Measurements from ENCODE around the gene FRMD3.

FRMD3 gene

DNA sequence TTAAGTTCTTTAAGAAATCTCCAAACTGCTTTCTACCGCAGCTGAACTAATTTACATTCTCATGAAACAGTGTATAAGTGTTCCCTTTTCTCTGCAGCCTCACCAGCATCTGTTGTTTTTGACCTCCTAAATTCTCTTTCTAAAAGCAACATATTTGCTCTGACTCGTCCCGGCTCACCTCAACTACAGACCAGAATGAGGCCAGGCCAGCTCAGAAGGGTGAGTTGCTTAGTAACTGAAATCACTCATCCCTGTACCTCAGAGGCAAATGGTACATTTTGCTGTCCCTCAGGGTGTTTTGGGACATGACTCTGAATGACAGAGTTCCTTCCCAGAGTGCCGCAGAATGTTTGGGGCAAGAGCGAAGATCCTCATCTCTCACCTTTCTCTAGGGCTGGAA lies 127.5 kb downstream of the FRMD3 start:
- no peak overlapping the region for H3K27ac ChIP-seq (ENCODE audit: insufficient read depth, low read depth, low read length, poor library complexity, severe bottlenecking)
- no peaks in the 10 kb centered on the region for H3K9me3 ChIP-seq (ENCODE audit: control insufficient read depth, low read length)
- H3K4me1 ChIP-seq (ENCODE audit: control insufficient read depth, insufficient read depth, low read length), result no peaks in the 10 kb centered on the region
- WGBS, 2 experiments, result 94% methylated on average over 5 of the region's 5 CpGs
- H3K36me3 ChIP-seq (ENCODE audit: control insufficient read depth, insufficient read depth, low read length), result no peaks in the 10 kb centered on the region
- no peaks in the 10 kb centered on the region for H3K27me3 ChIP-seq (ENCODE audit: control insufficient read depth, insufficient read depth, low read length, poor library complexity, severe bottlenecking)
- no peak overlapping the region for H3K4me3 ChIP-seq (ENCODE audit: insufficient read depth, low read depth, low read length)

DNA sequence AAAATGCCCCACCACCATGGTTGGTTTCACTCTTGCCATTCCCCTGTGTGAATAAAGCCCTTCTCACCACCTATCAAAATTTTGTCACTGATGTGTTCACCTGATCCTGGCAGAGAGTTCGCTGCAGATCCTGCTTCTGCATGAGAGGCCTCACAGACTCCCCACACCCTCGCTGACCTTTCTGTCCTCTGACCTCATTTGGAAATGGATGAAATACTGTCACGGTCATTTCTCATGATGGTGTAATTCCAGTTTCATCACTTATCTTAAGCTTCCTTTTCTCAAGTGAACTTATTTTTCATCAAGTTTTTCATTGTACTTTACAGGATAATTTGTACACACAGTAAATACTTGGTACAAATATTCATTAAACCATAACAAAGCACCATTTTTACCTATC lies 131.3 kb downstream of the FRMD3 start:
- no peaks in the 10 kb centered on the region for H3K27me3 ChIP-seq (ENCODE audit: control insufficient read depth, insufficient read depth, low read length, poor library complexity, severe bottlenecking)
- H3K4me3 ChIP-seq (ENCODE audit: insufficient read depth, low read depth, low read length), result no peak overlapping the region
- H3K36me3 ChIP-seq (ENCODE audit: control insufficient read depth, insufficient read depth, low read length), result no peaks in the 10 kb centered on the region
- H3K4me1 ChIP-seq (ENCODE audit: control insufficient read depth, insufficient read depth, low read length), result peaks cover 5% of the 10 kb centered on the region
- H3K27ac ChIP-seq (ENCODE audit: insufficient read depth, low read depth, low read length, poor library complexity, severe bottlenecking), result no peak overlapping the region
- WGBS, 2 experiments, result 90 to 92% methylated on average over 3 of the region's 3 CpGs
- H3K9me3 ChIP-seq (ENCODE audit: control insufficient read depth, low read length), result no peaks in the 10 kb centered on the region

DNA sequence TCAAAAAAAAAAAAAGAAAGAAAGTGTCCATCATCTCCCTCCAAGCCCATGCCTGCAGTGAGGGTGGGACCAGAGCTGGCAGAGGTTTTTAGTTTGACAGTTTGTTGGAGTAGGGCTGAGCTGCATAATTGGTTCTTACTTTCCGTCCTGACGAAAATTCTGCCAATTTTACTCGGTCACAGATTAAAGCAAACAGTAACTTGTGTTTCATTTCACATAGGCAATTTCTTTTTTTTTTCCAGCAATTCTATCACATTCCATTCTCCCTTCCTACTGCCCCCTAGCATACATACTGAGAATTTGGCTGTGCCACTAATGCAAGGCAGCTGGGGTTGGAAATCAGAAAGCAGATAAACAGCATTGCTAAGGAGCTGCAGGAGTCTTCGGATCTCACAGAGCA lies 132.4 kb downstream of the FRMD3 start:
- Histone ChIP-seq H3K36me3 (ENCODE audit: control insufficient read depth, insufficient read depth, low read length) (no peaks in the 10 kb centered on the region), H3K27ac (ENCODE audit: insufficient read depth, low read depth, low read length, poor library complexity, severe bottlenecking) (no peak overlapping the region), H3K27me3 (ENCODE audit: control insufficient read depth, insufficient read depth, low read length, poor library complexity, severe bottlenecking) (no peaks in the 10 kb centered on the region), H3K4me1 (ENCODE audit: control insufficient read depth, insufficient read depth, low read length) (peaks cover 5% of the 10 kb centered on the region), H3K4me3 (ENCODE audit: insufficient read depth, low read depth, low read length) (no peak overlapping the region), H3K9me3 (ENCODE audit: control insufficient read depth, low read length) (no peaks in the 10 kb centered on the region)
- WGBS, 2 experiments, result 90% methylated on average over 4 of the region's 4 CpGs

DNA sequence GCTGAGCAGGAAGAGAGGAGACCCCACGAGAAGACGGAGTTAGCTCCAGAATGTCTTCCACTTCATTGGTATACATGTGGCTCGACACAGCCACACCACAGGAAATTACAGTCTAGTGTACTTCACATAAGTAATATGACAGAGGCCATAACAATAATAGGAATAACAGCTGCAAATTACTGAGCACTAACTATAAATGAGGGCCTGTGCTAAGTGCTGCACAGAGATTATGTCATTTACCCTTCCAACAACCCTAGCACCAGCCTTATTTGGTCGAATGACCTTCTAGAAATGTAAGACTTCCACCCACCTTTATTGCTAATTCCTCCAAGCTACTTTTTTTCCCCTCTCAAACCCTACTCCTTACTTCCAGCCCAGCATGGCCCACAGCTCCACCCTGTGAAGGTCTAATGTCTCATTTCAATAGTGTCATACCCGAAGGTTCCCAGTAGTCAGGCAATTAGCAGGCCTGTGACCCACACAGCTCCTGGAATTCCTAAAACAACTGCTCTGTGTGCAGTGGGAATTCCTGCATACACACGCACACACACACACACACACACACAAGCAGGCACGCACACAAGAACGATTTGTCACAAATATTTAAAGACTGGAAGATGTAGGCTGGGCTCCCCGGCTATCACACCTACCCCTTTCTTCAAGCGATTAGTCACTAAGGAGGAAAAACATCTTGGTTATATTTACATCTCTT lies 134.5 kb downstream of the FRMD3 start:
- Histone ChIP-seq H3K4me3 (ENCODE audit: insufficient read depth, low read depth, low read length) (no peak overlapping the region), H3K9me3 (ENCODE audit: control insufficient read depth, low read length) (no peaks in the 10 kb centered on the region), H3K4me1 (ENCODE audit: control insufficient read depth, insufficient read depth, low read length) (peaks cover 5% of the 10 kb centered on the region), H3K36me3 (ENCODE audit: control insufficient read depth, insufficient read depth, low read length) (no peaks in the 10 kb centered on the region), H3K27me3 (ENCODE audit: control insufficient read depth, insufficient read depth, low read length, poor library complexity, severe bottlenecking) (no peaks in the 10 kb centered on the region), H3K27ac (ENCODE audit: insufficient read depth, low read depth, low read length, poor library complexity, severe bottlenecking) (no peak overlapping the region)
- WGBS, 2 experiments, result 87 to 89% methylated on average over 8 to 10 of the region's 10 CpGs

DNA sequence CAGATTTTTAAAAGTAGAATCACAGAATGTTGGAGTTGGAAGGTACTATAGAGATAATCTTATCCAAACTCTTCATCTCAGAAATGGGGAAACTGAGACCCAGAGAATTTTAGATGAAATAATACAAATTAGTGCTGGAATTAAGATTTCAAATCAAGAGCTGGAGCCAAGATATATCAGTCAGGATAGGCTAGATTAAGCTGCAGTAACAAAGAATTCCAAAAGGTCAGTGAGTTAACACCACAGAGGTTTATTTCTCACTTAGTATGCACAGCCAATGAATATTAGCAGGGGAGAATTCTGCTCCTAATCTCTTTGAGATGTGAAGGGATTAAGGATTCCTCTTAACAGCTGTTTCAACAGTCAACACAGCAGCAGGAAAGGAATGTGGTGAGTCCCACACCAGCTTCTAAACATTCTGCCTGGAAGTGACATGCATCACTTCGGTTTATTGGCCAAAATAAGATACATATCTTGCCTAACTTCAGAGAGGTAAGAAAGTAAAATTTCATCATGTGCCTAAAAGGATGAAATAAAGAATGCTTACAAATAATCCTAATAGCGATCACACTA lies 136.8 kb downstream of the FRMD3 start:
- Histone ChIP-seq H3K27ac (ENCODE audit: insufficient read depth, low read depth, low read length, poor library complexity, severe bottlenecking) (no peak overlapping the region), H3K4me1 (ENCODE audit: control insufficient read depth, insufficient read depth, low read length) (peaks cover 5% of the 10 kb centered on the region), H3K27me3 (ENCODE audit: control insufficient read depth, insufficient read depth, low read length, poor library complexity, severe bottlenecking) (no peaks in the 10 kb centered on the region), H3K36me3 (ENCODE audit: control insufficient read depth, insufficient read depth, low read length) (no peaks in the 10 kb centered on the region), H3K4me3 (ENCODE audit: insufficient read depth, low read depth, low read length) (no peak overlapping the region), H3K9me3 (ENCODE audit: control insufficient read depth, low read length) (no peaks in the 10 kb centered on the region)
- whole genome bisulfite sequencing, 2 experiments, result 91 to 97% methylated on average over 2 of the region's 2 CpGs

DNA sequence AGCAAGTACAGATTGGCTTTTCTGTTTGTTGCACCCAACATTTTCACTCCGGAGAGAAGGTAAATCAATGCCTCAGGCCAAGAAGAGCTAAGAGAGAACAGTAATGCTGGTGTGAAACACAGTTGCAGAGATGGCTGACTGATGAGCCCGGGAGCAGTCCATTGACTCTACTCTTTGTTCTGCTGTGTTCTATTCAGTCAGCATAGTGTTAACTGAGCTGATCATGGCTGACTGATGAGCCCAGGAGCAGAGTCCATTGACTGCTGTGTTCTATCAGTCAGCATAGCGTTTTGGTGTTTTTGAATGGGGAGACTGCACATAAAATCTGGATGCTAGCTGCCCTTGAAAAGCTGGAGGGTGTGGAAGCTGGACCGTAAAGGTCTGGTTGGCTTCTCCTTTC lies 141.4 kb downstream of the FRMD3 start:
- 86 to 88% methylated on average over 4 of the region's 4 CpGs for WGBS, 2 experiments
- Histone ChIP-seq H3K27ac (ENCODE audit: insufficient read depth, low read depth, low read length, poor library complexity, severe bottlenecking) (no peak overlapping the region), H3K4me3 (ENCODE audit: insufficient read depth, low read depth, low read length) (no peak overlapping the region), H3K36me3 (ENCODE audit: control insufficient read depth, insufficient read depth, low read length) (no peaks in the 10 kb centered on the region), H3K9me3 (ENCODE audit: control insufficient read depth, low read length) (no peaks in the 10 kb centered on the region), H3K4me1 (ENCODE audit: control insufficient read depth, insufficient read depth, low read length) (no peaks in the 10 kb centered on the region), H3K27me3 (ENCODE audit: control insufficient read depth, insufficient read depth, low read length, poor library complexity, severe bottlenecking) (no peaks in the 10 kb centered on the region)

DNA sequence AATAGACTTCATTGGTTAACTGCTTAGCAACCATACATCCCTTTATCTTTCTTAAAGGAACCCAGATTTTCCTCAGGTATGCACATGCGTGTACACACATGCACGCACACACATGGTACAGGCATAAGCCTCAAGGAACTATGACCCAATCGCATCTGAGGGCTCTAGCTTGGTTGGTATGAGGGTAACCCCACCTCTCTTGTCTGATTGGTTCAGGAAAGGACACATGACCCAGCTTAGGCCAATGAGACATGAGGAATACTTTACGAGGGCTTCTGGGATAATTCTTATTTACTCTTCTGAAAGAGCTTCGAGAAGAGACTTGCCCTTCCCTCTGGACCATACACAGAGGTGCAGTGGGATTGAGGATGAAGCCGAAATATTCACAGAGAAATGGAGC lies 141.9 kb downstream of the FRMD3 start:
- H3K9me3 ChIP-seq (ENCODE audit: control insufficient read depth, low read length), result no peaks in the 10 kb centered on the region
- 96 to 97% methylated on average over 6 of the region's 6 CpGs for WGBS, 2 experiments
- no peaks in the 10 kb centered on the region for H3K27me3 ChIP-seq (ENCODE audit: control insufficient read depth, insufficient read depth, low read length, poor library complexity, severe bottlenecking)
- no peaks in the 10 kb centered on the region for H3K36me3 ChIP-seq (ENCODE audit: control insufficient read depth, insufficient read depth, low read length)
- no peaks in the 10 kb centered on the region for H3K4me1 ChIP-seq (ENCODE audit: control insufficient read depth, insufficient read depth, low read length)
- no peak overlapping the region for H3K27ac ChIP-seq (ENCODE audit: insufficient read depth, low read depth, low read length, poor library complexity, severe bottlenecking)
- H3K4me3 ChIP-seq (ENCODE audit: insufficient read depth, low read depth, low read length), result no peak overlapping the region

DNA sequence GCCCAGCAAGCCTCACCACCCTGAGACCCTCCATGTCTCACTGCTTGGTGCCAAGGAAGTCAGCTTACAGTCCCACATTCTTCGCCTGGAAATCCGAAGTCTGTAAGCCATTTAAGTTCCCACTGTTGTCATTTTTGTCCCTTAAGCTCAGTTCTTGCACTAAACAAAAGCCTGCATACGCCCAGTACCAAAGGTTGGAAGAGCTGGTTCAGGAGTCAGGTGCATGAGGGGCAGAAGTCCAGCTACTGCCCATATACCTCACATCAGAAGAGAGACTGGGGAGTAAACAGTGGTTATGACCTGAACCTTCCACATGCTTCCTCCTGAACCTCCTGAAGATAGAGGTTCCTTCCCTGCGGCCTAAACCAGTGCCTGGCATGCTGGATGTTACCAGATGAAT lies 146.0 kb downstream of the FRMD3 start:
- 91 to 94% methylated on average over 4 of the region's 4 CpGs for WGBS, 2 experiments
- no peaks in the 10 kb centered on the region for H3K9me3 ChIP-seq (ENCODE audit: control insufficient read depth, low read length)

DNA sequence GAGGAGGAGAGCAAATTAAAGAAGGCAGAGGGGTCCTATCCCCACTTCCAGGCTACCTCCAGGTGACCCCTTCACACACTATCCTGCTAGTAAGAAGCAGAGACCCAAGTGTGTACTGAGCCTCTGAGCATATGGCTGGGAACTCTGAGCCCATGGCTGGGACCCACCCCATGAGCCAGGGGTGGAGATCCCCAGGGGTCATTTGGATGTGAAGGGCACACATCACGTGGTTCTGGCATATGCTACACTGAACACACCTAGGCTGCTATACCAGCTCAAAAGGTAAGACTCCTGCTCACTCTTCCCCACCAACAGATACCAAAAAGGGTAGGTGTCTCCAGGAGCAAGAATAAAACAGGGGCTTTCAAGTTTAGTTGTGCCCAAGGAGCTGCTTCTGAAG lies 149.9 kb downstream of the FRMD3 start:
- 84 to 100% methylated on average over 1 of the region's 1 CpG for WGBS, 2 experiments

More for the DNA sequence above, 146.0 kb downstream of the FRMD3 start:
- Histone ChIP-seq H3K36me3 (ENCODE audit: control insufficient read depth, insufficient read depth, low read length) (no peaks in the 10 kb centered on the region), H3K27ac (ENCODE audit: insufficient read depth, low read depth, low read length, poor library complexity, severe bottlenecking) (no peak overlapping the region), H3K4me3 (ENCODE audit: insufficient read depth, low read depth, low read length) (no peak overlapping the region), H3K27me3 (ENCODE audit: control insufficient read depth, insufficient read depth, low read length, poor library complexity, severe bottlenecking) (no peaks in the 10 kb centered on the region), H3K4me1 (ENCODE audit: control insufficient read depth, insufficient read depth, low read length) (no peaks in the 10 kb centered on the region)

DNA sequence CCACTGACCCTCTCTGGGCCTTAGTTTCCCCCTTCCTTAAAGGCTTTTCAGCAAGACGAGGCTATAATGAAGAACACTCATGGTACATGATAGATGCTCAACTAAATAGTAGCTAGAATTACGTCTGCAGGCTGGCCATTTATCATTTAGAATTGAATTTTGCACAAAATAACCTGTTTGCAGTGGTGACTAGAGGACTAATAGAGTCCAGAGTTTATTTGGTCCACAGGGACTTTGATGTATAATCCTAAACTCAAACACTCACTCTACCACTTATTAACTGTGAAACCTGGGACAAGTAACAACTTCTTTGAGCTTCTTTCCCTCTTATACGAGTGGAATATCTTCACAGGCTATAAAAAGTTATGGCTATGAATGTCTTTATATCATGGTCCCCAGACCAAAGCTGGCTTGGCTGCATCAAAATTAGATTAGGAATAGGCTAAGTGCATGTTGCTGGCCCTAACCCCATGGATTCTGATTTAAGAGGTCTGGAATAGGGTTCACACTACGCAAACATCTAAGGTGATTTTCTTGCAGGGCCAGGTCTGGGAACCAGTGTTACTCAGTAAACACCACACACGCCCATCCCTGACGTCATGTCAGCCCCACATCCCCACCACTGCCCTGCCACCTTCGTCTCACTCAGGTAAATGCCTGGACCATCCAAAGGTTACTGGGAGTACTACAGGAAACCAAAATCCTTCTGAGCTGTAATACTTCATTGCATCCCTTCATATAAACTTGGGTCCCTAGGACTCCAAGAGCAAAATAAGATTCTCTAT lies 150.6 kb downstream of the FRMD3 start:
- no peak overlapping the region for H3K27ac ChIP-seq (ENCODE audit: insufficient read depth, low read depth, low read length, poor library complexity, severe bottlenecking)
- WGBS, 2 experiments, result 94% methylated on average over 7 of the region's 7 CpGs
- no peaks in the 10 kb centered on the region for H3K27me3 ChIP-seq (ENCODE audit: control insufficient read depth, insufficient read depth, low read length, poor library complexity, severe bottlenecking)
- no peaks in the 10 kb centered on the region for H3K9me3 ChIP-seq (ENCODE audit: control insufficient read depth, low read length)
- no peak overlapping the region for H3K4me3 ChIP-seq (ENCODE audit: insufficient read depth, low read depth, low read length)
- no peaks in the 10 kb centered on the region for H3K36me3 ChIP-seq (ENCODE audit: control insufficient read depth, insufficient read depth, low read length)
- H3K4me1 ChIP-seq (ENCODE audit: control insufficient read depth, insufficient read depth, low read length), result no peaks in the 10 kb centered on the region

More for the DNA sequence above, 149.9 kb downstream of the FRMD3 start:
- H3K4me3 ChIP-seq (ENCODE audit: insufficient read depth, low read depth, low read length), result no peak overlapping the region
- H3K9me3 ChIP-seq (ENCODE audit: control insufficient read depth, low read length), result no peaks in the 10 kb centered on the region
- no peaks in the 10 kb centered on the region for H3K4me1 ChIP-seq (ENCODE audit: control insufficient read depth, insufficient read depth, low read length)
- H3K36me3 ChIP-seq (ENCODE audit: control insufficient read depth, insufficient read depth, low read length), result no peaks in the 10 kb centered on the region
- H3K27ac ChIP-seq (ENCODE audit: insufficient read depth, low read depth, low read length, poor library complexity, severe bottlenecking), result no peak overlapping the region
- no peaks in the 10 kb centered on the region for H3K27me3 ChIP-seq (ENCODE audit: control insufficient read depth, insufficient read depth, low read length, poor library complexity, severe bottlenecking)
